GM23338 (cell line): ENCODE data around the gene RHNO1.

Experiments used
- CREB1 ChIP-seq: fragments of 250-450 bp; sonication (Bioruptor Pico); IDR thresholded peaks from 2 replicates; pipeline ENCODE4 v1.5.0; 2020; ENCODE audit warnings: low read depth, mild to moderate bottlenecking, moderate library complexity
- EZH2 ChIP-seq: fragments of 200-600 bp; sonication (generic); IDR thresholded peaks from one replicate; pipeline ENCODE4 v1.8.0; 2017; ENCODE audit warnings: antibody characterized with exemption, mild to moderate bottlenecking, low read depth; ENCODE audit not compliant: unreplicated experiment
- EZH2phosphoT487 ChIP-seq: fragments of 200-600 bp; sonication (generic); IDR thresholded peaks from one replicate; pipeline ENCODE4 v1.8.1; 2018; ENCODE audit warnings: antibody characterized with exemption; ENCODE audit not compliant: unreplicated experiment
- POLR2AphosphoS5 ChIP-seq: IDR thresholded peaks from 2 replicates; pipeline ENCODE4 v1.6.1; 2016; ENCODE audit warnings: antibody characterized with exemption, low read depth
- STAT1 ChIP-seq: IDR thresholded peaks from one replicate; pipeline ENCODE4 v1.6.1; 2016; ENCODE audit warnings: antibody characterized with exemption; ENCODE audit not compliant: unreplicated experiment
- TF ChIP-seq, protein P1 (sequence below), 2 experiments: fragments of 200-600 bp in 1 of 2; sonication (generic) in 1 of 2; conservative IDR thresholded peaks; 2 replicates each; pipeline versions ENCODE4 v1.5.1 to v1.6.1; 2016 to 2017; ENCODE audit warnings: antibody characterized with exemption in 2 of 2, low read depth in 2 of 2, mild to moderate bottlenecking in 2 of 2, moderate library complexity in 1 of 2
- TF ChIP-seq, protein P2 (sequence below): IDR thresholded peaks from one replicate; pipeline ENCODE4 v1.6.1; 2018; ENCODE audit warnings: antibody characterized with exemption; ENCODE audit not compliant: unreplicated experiment

DNA sequence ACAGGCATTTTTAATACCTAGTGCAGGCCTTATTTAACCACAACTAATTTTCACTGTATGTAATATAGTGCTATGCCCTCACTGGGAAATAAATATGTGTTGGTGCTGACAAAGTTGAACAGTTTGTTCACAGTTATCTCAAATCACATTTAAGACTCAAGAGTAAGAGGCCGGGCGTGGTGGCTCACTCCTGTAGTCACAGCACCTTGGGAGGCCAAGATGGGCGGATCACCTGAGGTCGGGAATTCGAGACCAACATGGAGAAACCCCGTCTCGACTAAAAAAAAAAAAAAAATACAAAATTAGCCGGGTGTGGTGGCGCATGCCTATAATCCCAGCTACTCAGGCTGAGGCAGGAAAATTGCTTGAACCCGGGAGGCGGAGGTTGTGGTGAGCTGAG, 59.3 kb downstream of the RHNO1 start:
- TF ChIP-seq CREB1 (CRISPR knock-in tag) (no peak), EZH2 (no peak), EZH2phosphoT487 (no peak), POLR2AphosphoS5 (no peak), STAT1 (no peak)
- TF ChIP-seq, protein P1, sequence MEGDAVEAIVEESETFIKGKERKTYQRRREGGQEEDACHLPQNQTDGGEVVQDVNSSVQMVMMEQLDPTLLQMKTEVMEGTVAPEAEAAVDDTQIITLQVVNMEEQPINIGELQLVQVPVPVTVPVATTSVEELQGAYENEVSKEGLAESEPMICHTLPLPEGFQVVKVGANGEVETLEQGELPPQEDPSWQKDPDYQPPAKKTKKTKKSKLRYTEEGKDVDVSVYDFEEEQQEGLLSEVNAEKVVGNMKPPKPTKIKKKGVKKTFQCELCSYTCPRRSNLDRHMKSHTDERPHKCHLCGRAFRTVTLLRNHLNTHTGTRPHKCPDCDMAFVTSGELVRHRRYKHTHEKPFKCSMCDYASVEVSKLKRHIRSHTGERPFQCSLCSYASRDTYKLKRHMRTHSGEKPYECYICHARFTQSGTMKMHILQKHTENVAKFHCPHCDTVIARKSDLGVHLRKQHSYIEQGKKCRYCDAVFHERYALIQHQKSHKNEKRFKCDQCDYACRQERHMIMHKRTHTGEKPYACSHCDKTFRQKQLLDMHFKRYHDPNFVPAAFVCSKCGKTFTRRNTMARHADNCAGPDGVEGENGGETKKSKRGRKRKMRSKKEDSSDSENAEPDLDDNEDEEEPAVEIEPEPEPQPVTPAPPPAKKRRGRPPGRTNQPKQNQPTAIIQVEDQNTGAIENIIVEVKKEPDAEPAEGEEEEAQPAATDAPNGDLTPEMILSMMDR (conservative IDR thresholded peaks at IDR 0.05; ENCODE audit: low read depth in 2 of 2) = no peak
- TF ChIP-seq, protein P2, sequence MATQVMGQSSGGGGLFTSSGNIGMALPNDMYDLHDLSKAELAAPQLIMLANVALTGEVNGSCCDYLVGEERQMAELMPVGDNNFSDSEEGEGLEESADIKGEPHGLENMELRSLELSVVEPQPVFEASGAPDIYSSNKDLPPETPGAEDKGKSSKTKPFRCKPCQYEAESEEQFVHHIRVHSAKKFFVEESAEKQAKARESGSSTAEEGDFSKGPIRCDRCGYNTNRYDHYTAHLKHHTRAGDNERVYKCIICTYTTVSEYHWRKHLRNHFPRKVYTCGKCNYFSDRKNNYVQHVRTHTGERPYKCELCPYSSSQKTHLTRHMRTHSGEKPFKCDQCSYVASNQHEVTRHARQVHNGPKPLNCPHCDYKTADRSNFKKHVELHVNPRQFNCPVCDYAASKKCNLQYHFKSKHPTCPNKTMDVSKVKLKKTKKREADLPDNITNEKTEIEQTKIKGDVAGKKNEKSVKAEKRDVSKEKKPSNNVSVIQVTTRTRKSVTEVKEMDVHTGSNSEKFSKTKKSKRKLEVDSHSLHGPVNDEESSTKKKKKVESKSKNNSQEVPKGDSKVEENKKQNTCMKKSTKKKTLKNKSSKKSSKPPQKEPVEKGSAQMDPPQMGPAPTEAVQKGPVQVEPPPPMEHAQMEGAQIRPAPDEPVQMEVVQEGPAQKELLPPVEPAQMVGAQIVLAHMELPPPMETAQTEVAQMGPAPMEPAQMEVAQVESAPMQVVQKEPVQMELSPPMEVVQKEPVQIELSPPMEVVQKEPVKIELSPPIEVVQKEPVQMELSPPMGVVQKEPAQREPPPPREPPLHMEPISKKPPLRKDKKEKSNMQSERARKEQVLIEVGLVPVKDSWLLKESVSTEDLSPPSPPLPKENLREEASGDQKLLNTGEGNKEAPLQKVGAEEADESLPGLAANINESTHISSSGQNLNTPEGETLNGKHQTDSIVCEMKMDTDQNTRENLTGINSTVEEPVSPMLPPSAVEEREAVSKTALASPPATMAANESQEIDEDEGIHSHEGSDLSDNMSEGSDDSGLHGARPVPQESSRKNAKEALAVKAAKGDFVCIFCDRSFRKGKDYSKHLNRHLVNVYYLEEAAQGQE = no peak
